HG02678 (cell line): Measurements from ENCODE around the gene ATP8A2.
"Not testable (repeated sequence)": the region's sequence is repeated elsewhere in the genome, so short reads cannot be mapped to it uniquely, and the experiment has no call there.

ENCODE experiments used
- ATAC-seq: cut with Tn5 transposase; IDR thresholded peaks from one replicate; pipeline ENCODE4 v1.9.1; 2021; ENCODE audit warnings: mild to moderate bottlenecking, moderate library complexity; ENCODE audit not compliant: unreplicated experiment

Gene ATP8A2

GRCh38 chr13:25529425-25529824 lies 157.7 kb downstream of the ATP8A2 start:
- no peak for ATAC-seq

- ATAC-seq: no peak
Observed at GRCh38 chr13:25538276-25538675, 166.5 kb downstream of the ATP8A2 start.

- ATAC-seq: peak; percentile 51
Observed at GRCh38 chr13:25541434-25542123, 169.8 kb downstream of the ATP8A2 start.

GRCh38 chr13:25548991-25549390 lies 177.2 kb downstream of the ATP8A2 start:
- ATAC-seq: not testable (repeated sequence)

- no peak for ATAC-seq
Observed at GRCh38 chr13:25561812-25562211, 190.0 kb downstream of the ATP8A2 start.

GRCh38 chr13:25570185-25570584 lies 198.4 kb downstream of the ATP8A2 start:
- ATAC-seq: no peak

- ATAC-seq: no peak
Observed at GRCh38 chr13:25571237-25571636, 199.5 kb downstream of the ATP8A2 start.

- ATAC-seq: not testable (repeated sequence)
Observed at GRCh38 chr13:25572171-25572570, 200.4 kb downstream of the ATP8A2 start.

GRCh38 chr13:25574437-25575411 lies 202.9 kb downstream of the ATP8A2 start:
- ATAC-seq: peak; percentile 69

GRCh38 chr13:25575562-25575961 lies 203.8 kb downstream of the ATP8A2 start:
- no peak for ATAC-seq

GRCh38 chr13:25578526-25578925 lies 206.8 kb downstream of the ATP8A2 start:
- no peak for ATAC-seq

GRCh38 chr13:25579221-25579620 lies 207.4 kb downstream of the ATP8A2 start:
- ATAC-seq: no peak

GRCh38 chr13:25581351-25581750 lies 209.6 kb downstream of the ATP8A2 start:
- ATAC-seq: no peak

- ATAC-seq: no peak
Observed at GRCh38 chr13:25584087-25584486, 212.3 kb downstream of the ATP8A2 start.

- ATAC-seq: no peak
Observed at GRCh38 chr13:25585000-25585399, 213.2 kb downstream of the ATP8A2 start.

- no peak for ATAC-seq
Observed at GRCh38 chr13:25587326-25587980, 215.7 kb downstream of the ATP8A2 start.

- no peak for ATAC-seq
Observed at GRCh38 chr13:25588336-25589060, 216.7 kb downstream of the ATP8A2 start.

GRCh38 chr13:25598421-25598820 lies 226.6 kb downstream of the ATP8A2 start:
- no peak for ATAC-seq

GRCh38 chr13:25602176-25602575 lies 230.4 kb downstream of the ATP8A2 start:
- no peak for ATAC-seq

GRCh38 chr13:25604106-25604505 lies 232.3 kb downstream of the ATP8A2 start:
- ATAC-seq: no peak

- ATAC-seq: no peak
Observed at GRCh38 chr13:25607096-25607495, 235.3 kb downstream of the ATP8A2 start.
